Measurements from ENCODE around the gene IPO5.
"Not testable (repeated sequence)": the region's sequence is repeated elsewhere in the genome, so short reads cannot be mapped to it uniquely, and the experiment has no call there.

IPO5 gene

DNA sequence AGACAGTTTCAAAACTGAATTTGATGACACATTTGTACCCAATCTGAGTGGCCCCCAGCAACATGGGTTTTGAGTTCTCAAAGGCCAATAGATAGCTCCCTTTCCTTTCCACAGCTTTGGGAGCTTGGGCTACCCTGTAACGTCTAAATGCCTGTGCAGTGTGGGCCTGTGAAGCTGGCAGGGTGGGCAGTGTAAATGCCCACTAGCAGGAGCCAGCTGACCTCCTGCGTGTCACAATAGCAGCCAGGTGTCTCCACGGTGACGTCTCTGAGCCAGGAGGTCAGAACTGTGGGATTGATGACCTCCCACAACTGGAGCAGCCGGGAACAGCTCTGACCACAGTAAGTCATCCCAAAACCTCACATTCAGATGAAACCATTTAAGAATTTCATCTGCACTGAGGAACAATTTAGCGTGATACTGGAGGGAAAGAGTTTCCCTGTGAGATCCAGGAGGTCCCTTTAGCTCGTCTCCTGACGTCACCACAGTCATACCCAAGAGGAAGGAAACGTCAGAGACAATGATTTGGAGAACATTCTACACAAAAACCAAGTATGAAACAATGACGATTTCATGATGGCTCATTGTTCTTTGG lies at the start of gene IPO5:
Gene IPO5, plus strand, starts transcription at position 300 of the 595 bp plus-strand sequence. CDS start 23,022 bp downstream, outside the sequence.
- DNase-seq, result no peak

DNA sequence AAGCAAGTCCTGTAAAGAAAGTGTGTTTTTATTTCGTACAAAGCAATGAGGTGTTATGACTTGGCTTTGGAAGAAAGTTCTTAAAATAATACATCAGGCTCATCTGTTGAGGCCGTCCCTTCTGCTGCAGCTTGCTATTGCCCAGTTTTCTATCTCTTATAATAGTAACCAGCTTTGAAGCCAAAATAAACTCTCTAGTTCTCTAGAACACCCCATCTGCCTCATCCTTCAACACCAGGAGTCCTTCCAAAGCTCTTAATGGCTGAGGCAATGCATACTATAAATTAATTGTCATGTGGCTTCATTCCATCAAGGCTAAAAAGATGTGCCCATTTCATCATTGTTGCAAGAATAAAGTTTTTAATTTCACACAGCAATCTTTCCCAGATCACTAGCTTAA lies 49.4 kb upstream of the IPO5 start:
- no peak for DNase-seq

DNA sequence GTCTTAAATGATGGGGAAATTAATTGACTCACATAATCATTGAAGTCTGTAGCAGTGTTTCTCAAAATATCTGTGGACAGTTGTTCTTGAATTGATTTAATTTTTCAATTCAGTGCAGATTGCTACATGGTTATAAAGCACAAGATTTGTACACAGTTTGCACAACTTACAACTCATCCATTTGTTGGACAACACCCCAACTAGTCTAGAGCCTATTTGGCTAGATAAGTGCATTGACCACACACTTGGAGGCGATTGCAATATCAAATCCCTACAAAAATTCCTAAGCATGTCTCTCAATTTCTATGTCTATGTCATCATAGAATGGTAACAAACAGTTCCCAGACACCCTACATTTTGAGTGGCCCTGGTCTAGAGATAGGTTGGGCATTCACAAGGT lies 48.0 kb upstream of the IPO5 start:
- DNase-seq, result no peak

DNA sequence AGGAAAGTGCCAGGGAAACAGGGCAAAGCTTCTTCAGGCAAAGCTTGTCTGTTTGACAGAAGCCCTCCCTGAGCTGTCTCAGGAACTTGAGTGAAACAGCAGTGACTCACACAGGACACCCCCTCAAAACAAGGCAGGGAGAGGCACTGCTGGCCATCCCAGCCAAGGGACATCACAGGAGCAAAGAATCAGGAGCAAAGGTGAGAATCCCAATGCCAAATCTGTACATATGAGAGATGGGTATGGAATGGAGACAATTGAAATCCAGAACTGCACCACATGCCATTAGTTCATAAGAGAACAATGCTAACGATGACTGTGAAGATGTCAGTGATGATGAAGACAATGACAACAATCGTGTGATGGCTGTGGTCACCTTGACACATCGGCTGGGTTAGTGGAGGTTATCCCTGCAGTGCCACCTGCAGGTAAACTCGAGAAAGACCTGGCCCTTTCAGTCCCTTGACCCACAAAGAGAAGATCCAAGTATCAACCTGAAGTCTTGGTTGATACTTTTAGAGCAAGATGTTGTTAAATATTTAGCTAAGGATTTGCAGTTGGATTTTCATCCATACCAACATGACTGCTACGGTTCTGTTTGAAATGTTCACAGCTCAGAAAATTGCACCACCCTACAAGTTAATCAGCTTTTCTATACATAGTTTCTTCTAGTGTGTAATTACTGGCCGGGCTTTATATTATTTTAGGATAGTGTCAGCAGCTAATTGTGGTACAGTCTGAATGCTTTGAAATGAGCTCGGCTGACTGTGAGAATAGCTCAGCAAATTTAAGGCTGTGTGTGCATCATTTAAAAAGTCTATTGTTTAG lies 42.0 kb upstream of the IPO5 start:
- no peak for DNase-seq

DNA sequence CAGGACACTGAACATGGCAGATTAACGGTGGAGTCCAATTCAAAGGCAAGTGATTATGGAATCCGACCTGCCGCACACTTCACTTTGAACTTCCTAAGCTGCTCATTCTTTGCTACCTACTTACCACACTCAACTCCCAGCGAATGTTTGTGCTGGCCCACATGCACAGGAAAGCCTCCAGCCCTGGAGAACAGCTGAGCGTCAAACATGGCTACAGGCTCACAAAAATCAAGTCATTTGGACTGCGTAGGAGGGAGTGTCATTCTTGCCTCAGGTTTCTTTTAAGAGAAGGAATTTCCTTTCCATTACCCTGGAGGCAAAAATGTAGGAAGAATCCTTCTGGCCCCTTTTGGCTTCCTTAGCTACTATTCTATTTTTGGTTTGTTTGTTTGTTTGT lies 41.3 kb upstream of the IPO5 start:
- no peak for DNase-seq

DNA sequence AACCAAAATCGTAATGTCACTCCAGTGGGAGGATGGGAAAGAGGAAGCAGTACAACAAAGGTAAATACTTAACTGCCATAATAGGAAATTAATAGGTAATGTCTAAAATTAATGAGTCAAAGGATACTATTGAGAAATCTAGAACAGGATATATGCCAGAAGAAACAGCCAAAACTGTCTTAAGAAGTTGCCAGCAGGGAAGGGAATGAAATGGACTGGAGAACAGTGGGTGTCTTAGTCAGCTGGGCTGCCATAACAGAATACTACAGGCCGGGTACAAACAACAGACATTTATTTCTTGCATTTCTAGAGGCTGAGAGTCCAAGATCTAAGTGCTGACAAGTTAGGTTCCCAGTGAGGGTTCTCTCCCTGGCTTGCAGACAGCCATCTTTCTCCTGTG lies 40.3 kb upstream of the IPO5 start:
- no peak for DNase-seq

DNA sequence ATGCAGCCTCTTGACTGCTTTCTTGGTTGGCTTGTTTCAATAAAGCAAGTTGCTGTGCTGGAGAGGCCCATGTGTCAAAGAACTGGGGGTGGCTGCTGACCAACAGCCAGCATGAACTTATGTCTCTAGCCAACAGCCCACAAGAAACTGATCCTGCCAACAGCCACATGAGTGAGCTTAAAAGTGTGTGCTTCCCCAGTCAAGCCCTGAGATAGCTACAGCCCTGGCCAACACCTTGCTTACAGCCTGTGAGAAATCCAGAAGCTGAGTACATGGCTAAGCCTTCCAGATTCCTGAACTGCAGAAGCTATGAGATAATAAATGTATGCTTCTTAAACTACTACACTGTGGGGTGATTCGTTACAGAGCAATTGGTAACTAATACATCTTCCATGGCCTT lies 38.9 kb upstream of the IPO5 start:
- DNase-seq, result no peak

DNA sequence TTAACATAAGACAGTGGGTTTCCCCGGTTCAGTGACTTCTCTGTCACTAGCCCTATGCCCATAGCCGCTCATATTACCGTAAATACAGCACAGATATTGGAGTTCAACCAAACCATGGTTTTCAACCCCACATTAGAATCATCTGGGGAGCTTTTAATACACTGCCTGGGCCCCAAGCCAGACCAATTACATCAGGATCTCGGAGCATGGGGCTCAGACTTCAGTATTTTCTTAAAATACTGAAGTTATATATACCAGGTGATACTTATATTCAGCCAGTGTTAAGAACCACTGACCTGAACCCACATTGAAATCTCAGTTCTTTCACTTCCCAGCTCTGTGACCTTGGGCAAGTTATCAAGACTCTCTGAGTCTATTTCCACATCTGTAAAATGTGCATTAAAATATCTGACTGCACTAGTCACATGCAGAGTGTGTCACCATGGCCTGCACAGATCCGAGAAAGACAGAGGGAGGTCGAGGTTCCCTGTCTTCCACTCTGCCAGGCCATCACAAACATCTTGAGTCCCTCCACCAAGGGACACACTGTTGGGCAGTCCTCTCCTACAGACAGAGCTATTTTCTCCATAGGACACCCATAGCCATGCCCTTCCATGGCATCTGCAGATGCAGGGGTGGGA lies 32.2 kb upstream of the IPO5 start:
- DNase-seq, result no peak

DNA sequence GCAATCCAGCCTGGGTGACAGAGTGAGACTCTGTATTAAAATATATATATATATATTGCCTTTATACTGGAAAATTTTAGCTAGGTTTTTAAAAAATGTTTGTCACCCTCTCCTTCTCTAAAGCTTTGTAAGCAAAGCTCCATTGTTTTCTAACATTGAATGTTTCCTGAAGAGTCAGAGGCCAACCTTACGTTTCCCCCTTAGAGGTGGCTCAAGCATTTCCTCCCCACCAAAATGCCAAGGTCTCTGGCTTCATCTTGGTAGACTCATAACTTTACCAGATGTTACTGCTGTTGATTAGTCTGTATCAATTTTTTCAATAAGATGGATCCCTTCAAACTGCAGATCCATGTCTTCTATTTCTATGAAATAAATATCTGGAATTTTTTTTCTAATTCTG lies 25.2 kb upstream of the IPO5 start:
- no peak for DNase-seq

DNA sequence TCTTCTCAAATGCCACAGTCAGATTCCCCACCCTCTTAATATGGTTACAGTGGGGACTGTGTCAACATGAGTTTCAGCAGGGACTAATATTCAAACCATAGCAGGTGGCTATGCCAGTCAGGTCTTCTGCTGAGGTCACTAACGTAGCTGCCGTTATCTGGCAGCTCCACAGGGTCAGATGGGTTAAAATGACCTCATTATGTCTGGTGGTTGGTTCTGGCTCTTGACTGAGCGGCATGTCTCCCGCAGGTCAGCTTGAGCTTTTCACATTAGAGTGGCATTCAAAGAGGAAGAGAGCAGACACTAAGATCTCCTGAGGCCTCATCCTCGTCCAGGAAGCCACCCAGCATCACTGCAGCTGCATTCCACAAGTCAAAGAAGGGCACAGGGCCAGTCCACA lies 21.4 kb upstream of the IPO5 start:
- DNase-seq, result no peak

DNA sequence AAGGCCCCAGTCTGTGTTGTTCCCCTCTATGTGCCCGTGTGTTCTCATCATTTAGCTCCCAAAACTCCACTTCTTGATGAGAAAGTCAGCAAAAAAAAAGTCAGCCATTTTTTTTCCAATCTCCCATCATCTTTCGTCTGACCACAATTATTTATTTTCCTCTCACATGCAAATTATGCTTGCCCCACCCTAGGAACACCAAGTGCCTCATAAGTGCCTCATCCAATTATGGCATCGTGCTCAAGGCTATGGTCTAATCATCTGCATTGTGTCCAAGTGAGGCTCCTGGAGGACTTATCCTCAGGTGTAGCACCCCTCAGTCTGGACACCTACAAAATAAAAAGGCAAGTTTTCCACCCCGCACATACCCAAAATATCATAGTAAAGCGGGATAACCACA lies 20.8 kb upstream of the IPO5 start:
- DNase-seq, result no peak

DNA sequence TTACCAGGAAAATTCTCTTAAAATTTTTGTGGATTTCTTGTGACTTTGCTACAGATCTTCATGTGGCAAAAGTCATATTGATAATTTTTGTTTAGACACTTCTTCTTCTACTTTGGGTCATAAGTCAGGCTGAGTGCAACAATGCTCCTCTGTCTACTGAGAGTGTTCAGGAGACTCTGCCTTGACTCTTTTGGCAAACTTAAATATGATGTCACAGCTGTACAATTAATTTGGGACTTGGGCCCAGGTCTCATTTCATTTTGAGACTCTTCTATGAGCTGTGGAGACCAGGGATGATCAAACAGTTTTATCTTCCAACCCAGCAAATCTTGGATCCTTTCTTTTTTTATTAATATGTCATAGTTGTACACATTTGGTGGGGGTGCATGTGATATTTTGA lies 19.7 kb upstream of the IPO5 start:
- no peak for DNase-seq

DNA sequence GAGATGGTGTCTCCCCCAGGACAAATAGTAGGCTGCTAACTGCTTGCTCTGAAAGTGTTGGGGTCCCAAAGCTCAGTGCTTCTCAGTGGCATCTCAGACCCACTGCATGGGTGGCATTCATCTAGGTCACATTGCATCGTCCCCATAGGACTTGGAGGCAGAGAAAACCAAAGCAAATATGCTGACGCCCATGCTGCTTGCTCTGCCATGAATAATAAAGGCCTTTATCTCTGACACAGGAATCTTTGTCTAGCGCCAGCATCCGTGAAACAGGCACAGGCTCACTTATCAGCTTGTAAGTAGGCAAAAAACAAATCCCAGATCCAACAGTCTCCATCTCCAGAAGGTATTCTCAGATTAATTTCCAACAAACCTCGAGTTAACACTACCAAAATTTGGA lies 18.9 kb upstream of the IPO5 start:
- DNase-seq, result no peak

DNA sequence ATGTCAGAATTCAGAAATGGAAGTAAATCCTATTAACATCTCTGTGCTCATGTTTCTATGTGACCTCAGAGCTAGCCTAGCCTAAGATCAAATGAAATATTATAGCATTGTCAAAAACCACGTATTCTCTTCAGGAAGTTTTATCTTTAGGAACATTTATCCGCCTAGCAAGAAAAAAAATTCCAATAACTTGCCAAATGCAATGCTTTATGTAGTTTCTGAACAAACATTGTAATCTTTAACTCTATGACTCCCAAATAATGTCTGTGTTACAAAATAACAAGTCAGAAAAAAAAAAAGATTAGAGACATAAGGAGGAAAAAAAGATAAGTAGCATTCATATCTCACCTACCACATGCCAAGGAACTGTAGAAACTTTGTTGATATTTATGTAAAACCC lies 18.4 kb upstream of the IPO5 start:
- DNase-seq, result no peak

DNA sequence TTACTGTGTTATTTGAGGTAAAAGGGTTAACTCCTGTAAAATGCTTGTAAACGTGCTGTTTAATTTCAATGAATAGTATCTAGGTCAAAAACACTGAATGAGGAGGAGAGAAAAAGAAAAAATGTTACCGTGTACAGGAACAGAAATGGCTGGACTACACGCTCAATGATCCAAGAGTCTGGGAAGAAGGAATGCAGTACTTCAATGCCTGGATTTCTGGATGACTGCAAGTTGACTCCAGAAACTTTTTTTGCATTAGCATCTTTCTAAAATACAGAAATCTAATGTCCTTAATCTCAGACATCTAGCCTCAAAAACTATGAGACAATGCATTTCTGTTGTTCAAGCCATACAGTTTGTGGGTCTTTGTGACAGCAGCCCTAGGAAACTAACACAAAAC lies 17.4 kb upstream of the IPO5 start:
- DNase-seq, result no peak

DNA sequence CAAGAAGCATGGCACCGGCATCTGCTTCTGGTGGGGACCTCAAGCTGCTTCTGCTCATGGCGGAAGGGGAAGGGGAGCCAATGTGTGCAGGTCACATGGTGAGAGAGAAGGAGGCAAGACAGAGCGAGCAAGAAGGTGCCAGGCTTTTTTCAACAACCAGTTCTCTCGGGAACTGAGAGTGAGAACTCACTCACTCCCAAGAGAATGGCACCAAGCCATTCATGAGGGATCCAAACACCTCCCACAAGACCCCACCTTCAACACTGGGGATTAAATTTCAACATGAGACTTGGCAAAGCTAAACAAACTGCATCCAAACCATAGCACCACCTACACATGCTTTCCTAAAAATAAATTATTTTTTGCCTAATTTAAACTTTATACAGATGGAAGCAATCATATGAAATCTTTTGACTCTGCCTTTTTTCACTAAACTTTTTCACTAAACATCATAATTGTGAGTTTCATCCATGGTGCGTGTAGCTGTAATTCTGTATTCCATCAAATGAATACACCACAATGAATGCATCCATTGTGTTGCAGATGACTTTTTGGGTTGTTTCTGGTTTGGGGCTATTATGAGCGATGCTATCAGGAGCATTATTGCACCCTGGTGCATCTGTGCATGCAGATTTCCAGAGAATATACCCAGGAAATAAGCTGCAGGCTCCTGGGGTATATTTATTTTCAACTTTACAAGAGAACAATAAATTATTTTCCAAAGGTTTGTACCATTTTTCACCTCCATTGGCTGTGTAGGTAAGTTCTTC lies 14.6 kb upstream of the IPO5 start:
- no peak for DNase-seq

DNA sequence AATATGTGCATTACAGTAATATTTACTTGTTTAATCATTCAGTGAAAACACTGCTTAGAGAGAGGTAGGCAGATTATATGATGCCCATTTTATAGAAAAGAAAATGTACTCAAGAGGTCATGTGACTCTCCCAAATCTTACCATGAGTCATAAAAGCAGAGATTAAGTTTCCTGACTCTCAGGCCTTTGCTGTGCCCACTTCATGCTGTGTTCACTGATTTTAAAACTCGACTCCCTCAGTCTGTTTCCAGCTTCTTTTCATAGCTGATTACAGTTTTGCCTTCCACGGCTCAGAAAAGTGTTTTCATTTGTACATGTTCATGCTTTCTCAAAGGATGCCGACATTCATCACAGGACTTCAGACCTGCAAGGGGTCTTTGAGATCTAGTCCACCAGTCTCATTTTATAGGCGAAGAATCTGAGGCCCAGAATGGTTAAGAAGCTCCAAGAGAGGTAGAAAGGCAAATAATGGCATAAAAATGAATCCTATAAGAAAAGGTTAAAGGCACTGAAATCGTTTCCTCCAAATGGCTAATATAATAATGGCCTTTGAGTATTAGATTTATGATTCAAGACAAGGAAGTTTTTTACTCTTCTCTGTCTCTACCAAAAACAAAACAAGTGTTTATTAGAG lies 9.0 kb upstream of the IPO5 start:
- DNase-seq, result no peak

DNA sequence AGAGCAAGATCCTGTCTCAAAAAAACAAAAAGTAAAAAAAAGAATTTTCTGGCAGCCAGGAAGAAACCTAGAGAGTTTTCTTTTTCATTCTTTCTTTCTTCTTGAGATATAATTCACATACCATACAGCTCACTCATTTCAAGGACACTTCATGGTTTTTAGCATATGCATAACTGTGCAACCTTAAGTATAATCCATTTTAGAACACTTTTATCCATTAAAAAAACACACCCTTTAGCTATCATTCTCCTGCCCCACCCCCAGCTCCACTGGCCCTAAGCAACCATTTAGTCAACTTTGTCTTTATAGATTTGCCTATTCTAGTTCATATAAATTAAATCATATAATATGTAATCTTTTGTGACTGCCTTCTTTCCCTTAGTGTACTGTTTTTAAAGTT lies 8.1 kb upstream of the IPO5 start:
- no peak for DNase-seq

DNA sequence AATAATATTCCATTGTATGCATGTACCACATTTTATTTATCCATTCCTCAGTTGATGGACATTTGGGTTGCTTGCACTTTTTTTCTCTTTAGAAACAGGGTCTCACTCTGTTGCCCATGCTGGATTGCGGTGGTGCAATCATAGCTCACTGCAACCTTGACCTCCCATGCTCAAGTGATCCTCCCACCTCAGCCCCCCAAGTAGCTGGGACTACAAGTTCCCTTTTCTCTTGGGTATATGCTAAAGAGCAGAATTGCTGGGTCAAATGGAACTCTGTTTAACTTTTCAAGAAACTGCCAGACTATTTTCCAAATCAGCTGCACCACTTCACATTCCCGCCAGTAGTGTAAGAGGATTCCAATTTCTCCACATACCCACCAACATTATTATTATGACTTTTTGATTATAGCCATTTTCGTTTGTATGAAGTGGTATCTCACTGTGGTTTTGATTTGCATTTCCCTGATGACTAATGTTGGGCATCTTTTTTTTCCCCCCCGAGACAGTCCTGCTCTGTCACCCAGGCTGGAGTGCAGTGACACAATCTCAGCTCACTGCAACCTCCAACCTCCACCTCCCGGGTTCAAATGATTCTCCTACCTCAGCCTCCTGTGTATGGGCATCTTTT lies 7.6 kb upstream of the IPO5 start:
- DNase-seq, result no peak

DNA sequence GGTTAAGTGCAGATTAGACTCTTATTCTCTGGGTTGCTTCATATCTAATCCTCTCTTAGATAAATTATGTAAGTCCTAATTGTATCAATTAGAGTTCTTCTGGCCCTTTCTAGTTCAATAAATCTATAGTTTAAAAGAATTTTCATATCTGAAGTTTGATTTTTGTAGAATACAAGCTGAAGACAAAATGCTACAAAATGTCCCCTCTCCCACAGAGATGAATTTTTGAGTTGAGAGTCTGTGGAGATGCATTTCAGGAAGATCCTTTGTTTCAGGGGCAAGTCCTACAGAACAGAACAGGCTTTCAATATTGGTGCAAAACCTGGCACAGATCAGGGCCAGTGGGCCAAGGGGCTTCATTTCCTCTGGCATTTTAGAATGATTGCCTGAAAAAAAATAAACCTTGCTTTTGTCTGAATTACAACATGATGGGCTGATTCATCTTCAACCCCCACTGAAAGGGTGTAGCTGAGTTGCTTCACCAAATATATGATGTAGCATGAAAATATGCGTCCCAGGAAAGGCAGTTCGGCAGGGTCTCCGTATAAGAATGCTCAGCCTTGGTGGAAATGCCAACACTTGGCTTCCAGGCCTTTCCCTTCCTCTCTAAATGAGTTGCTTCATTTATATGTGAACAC lies 6.4 kb upstream of the IPO5 start:
- no peak for DNase-seq

DNA sequence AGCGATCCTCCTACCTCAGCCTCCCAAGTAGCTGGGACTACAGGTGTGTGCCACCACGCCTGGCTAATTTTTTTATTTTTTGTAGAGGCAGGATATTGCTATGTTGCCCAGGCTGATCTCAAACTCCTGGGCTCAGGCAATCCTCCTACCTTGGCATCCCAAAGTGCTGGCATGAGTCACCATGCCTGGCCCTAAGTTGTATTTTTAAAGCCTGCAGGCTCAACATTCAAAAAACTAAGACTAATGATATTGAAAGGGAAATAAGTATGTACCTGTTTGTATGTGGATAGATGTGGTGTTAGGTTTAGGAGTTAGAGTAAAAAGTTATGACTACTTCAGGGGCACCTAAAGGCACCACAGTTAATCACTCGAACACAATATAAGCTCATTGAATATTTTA lies 5.4 kb upstream of the IPO5 start:
- no peak for DNase-seq

DNA sequence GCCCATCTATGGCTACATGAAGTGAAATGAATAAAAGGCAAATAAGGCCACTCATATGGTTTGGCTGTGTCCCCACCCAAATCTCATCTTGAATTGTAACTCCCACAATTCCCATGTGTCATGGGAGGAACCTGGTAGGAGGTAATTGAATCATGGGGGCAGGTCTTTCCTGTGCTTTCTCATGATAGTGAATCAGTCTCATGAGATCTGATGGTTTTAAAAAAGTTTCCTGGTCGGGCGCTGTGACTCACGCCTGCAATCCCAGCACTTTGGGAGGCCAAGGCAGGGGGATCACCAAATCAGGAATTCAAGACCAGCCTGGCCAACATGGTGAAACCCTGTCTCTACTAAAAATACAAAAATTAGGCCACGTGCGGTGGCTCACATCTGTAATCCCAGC lies 4.2 kb upstream of the IPO5 start:
- DNase-seq, result not testable (repeated sequence)
